ENCODE data around the gene PEX12. TPM values are rescaled to one million over a fixed set of nuclear protein-coding genes. Genes with fewer than 3 reads are reported as not detected.

The PEX12 gene
- total RNA-seq: 8.7 TPM
- long read RNA-seq, transcript PEX12-201 (3 exons, 2,675 nt): major isoform, 14 of 15 reads
- long read RNA-seq, partial matches to known transcripts: 1 of 15 reads
- long read RNA-seq, other reads (novel, unspliced or antisense): 0 of 15 reads

GRCh38 chr17:35578197-35578928 lies at the start of gene PEX12:
TSS of gene PEX12 (minus strand) at chr17:35578571. CDS start at chr17:35578021, 550 bp downstream.
- Histone ChIP-seq H3K27ac (replicated peaks) (peak within 1 kb of the TSS; percentile 95), H3K27me3 (ENCODE audit: low read depth) (no peaks in the 10 kb centered on the region), H3K4me3 (peak within 1 kb of the TSS; percentile 78), H3K36me3 (peaks cover 33% of the 10 kb centered on the region), H3K4me1 (peaks cover 32% of the 10 kb centered on the region), H3K9me3 (replicated peaks) (no peaks in the 10 kb centered on the region)
- intact Hi-C loops (cut with micrococcal nuclease): no loop called here
- peak; percentile 88 for DNase-seq
- no peak for TF ChIP-seq CTCF (IDR thresholded peaks at IDR 0.05; ENCODE audit: borderline replicate concordance)

- TF ChIP-seq CTCF (IDR thresholded peaks at IDR 0.05; ENCODE audit: borderline replicate concordance): no peak
- no peak for DNase-seq
- peaks cover 86% of the 10 kb centered on the region for H3K36me3 ChIP-seq
- intact Hi-C loops (cut with micrococcal nuclease): no loop called here
- H3K9me3 ChIP-seq (replicated peaks): no peaks in the 10 kb centered on the region
- H3K4me3 ChIP-seq: no peak overlapping the region
- peaks cover 14% of the 10 kb centered on the region for H3K4me1 ChIP-seq
- no peaks in the 10 kb centered on the region for H3K27me3 ChIP-seq (ENCODE audit: low read depth)
- no peak overlapping the region for H3K27ac ChIP-seq (replicated peaks)
Observed at GRCh38 chr17:35627417-35627816, 49.0 kb upstream of the PEX12 start.

- H3K36me3 ChIP-seq: peaks cover 37% of the 10 kb centered on the region
- H3K4me1 ChIP-seq: peaks cover 37% of the 10 kb centered on the region
- intact Hi-C loops (cut with micrococcal nuclease): no loop called here
- TF ChIP-seq CTCF (IDR thresholded peaks at IDR 0.05; ENCODE audit: borderline replicate concordance): no peak
- no peak for DNase-seq
- H3K4me3 ChIP-seq: no peak overlapping the region
- H3K27ac ChIP-seq (replicated peaks): no peak overlapping the region
- H3K9me3 ChIP-seq (replicated peaks): no peaks in the 10 kb centered on the region
- no peaks in the 10 kb centered on the region for H3K27me3 ChIP-seq (ENCODE audit: low read depth)
Observed at GRCh38 chr17:35621768-35622167, 43.4 kb upstream of the PEX12 start.

- peak overlapping the region; percentile 47 for H3K27ac ChIP-seq (replicated peaks)
Observed at GRCh38 chr17:35618628-35619027, 40.3 kb upstream of the PEX12 start.

GRCh38 chr17:35617505-35617904 lies 39.1 kb upstream of the PEX12 start:
- peaks cover 54% of the 10 kb centered on the region for H3K4me1 ChIP-seq
- no peak for DNase-seq
- H3K4me3 ChIP-seq: no peak overlapping the region
- no peaks in the 10 kb centered on the region for H3K9me3 ChIP-seq (replicated peaks)
- intact Hi-C loops (cut with micrococcal nuclease): no loop called here
- peaks cover 2% of the 10 kb centered on the region for H3K36me3 ChIP-seq
- peak overlapping the region; percentile 47 for H3K27ac ChIP-seq (replicated peaks)
- H3K27me3 ChIP-seq (ENCODE audit: low read depth): no peaks in the 10 kb centered on the region
- TF ChIP-seq CTCF (IDR thresholded peaks at IDR 0.05; ENCODE audit: borderline replicate concordance): no peak

More at GRCh38 chr17:35618628-35619027, 40.3 kb upstream of the PEX12 start:
- intact Hi-C loops (cut with micrococcal nuclease): no loop called here
- H3K27me3 ChIP-seq (ENCODE audit: low read depth): no peaks in the 10 kb centered on the region
- no peak for TF ChIP-seq CTCF (IDR thresholded peaks at IDR 0.05; ENCODE audit: borderline replicate concordance)
- H3K9me3 ChIP-seq (replicated peaks): no peaks in the 10 kb centered on the region
- no peak for DNase-seq
- peaks cover 10% of the 10 kb centered on the region for H3K36me3 ChIP-seq
- no peak overlapping the region for H3K4me3 ChIP-seq
- H3K4me1 ChIP-seq: peaks cover 54% of the 10 kb centered on the region
